Stimulated activated CD4-positive, alpha-beta T cell treated with anti-CD3 and anti-CD28 coated beads, Interleukin-15, amount 100 ng/mL, for 1 hour (primary cell): Measurements from ENCODE around the gene PHYHD1.
A peak's percentile ranks its signal among the peaks of the same experiment; 100 is the strongest.

Source experiments
- DNase-seq, 2 donors: peaks; one replicate each; pipeline ENCODE4 v3.0.0-alpha.2; 2020; ENCODE audit warnings: low read depth in 1 of 2, low spot score in 1 of 2

Gene PHYHD1

GRCh38 chr9:128899566-128900322 is 21.0 kb upstream of the PHYHD1 start:
- no peak for DNase-seq

- no peak for DNase-seq
These were observed 19.4 kb upstream of the PHYHD1 start for GRCh38 chr9:128901379-128901778.

GRCh38 chr9:128901822-128902221 is 19.0 kb upstream of the PHYHD1 start:
- no peak for DNase-seq

- DNase-seq = peak; percentile 69 to 76
These were observed 18.3 kb upstream of the PHYHD1 start for GRCh38 chr9:128902351-128903078.

- no peak for DNase-seq
These were observed 17.7 kb upstream of the PHYHD1 start for GRCh38 chr9:128903079-128903461.

GRCh38 chr9:128903871-128904620 is 16.7 kb upstream of the PHYHD1 start:
- no peak for DNase-seq

GRCh38 chr9:128905964-128906363 is 14.8 kb upstream of the PHYHD1 start:
- DNase-seq = no peak

GRCh38 chr9:128906741-128907140 is 14.0 kb upstream of the PHYHD1 start:
- DNase-seq = no peak

- no peak for DNase-seq
These were observed 12.4 kb upstream of the PHYHD1 start for GRCh38 chr9:128908372-128908771.

- no peak for DNase-seq
These were observed 10.9 kb upstream of the PHYHD1 start for GRCh38 chr9:128909859-128910258.

- DNase-seq = no peak
These were observed 9.9 kb upstream of the PHYHD1 start for GRCh38 chr9:128910906-128911305.

- DNase-seq = no peak
These were observed 9.2 kb upstream of the PHYHD1 start for GRCh38 chr9:128911529-128912035.

GRCh38 chr9:128912270-128912853 is 8.4 kb upstream of the PHYHD1 start:
- DNase-seq = no peak

GRCh38 chr9:128913048-128913900 is 7.5 kb upstream of the PHYHD1 start:
- DNase-seq = no peak

GRCh38 chr9:128913995-128914772 is 6.6 kb upstream of the PHYHD1 start:
- DNase-seq = no peak

- no peak for DNase-seq
These were observed 4.6 kb upstream of the PHYHD1 start for GRCh38 chr9:128916204-128916603.

GRCh38 chr9:128916745-128917144 is 4.0 kb upstream of the PHYHD1 start:
- DNase-seq = no peak

- DNase-seq = no peak
These were observed 3.5 kb upstream of the PHYHD1 start for GRCh38 chr9:128917151-128917849.

- no peak for DNase-seq
These were observed 1.9 kb upstream of the PHYHD1 start for GRCh38 chr9:128918921-128919320.
